GM21515 (cell line): ENCODE results near the gene TRPM7.
"Not testable (repeated sequence)": the region's sequence is repeated elsewhere in the genome, so short reads cannot be mapped to it uniquely, and the experiment has no call there.

Experiments used
- ATAC-seq: cut with Tn5 transposase; IDR thresholded peaks from one replicate; pipeline ENCODE4 v1.9.1; 2021; ENCODE audit not compliant: unreplicated experiment

The TRPM7 gene

GRCh38 chr15:50670115-50670514 is 16.5 kb downstream of the TRPM7 start:
- ATAC-seq = no peak

- ATAC-seq = no peak
These were observed 17.0 kb downstream of the TRPM7 start for GRCh38 chr15:50669611-50670010.

- no peak for ATAC-seq
These were observed 20.7 kb downstream of the TRPM7 start for GRCh38 chr15:50665938-50666337.

GRCh38 chr15:50655555-50655954 is 31.0 kb downstream of the TRPM7 start:
- ATAC-seq = no peak

GRCh38 chr15:50653156-50653743 is 33.3 kb downstream of the TRPM7 start:
- ATAC-seq = no peak

GRCh38 chr15:50652671-50653070 is 33.9 kb downstream of the TRPM7 start:
- no peak for ATAC-seq

- ATAC-seq = no peak
These were observed 45.3 kb downstream of the TRPM7 start for GRCh38 chr15:50641318-50641717.

GRCh38 chr15:50636146-50636545 is 50.5 kb downstream of the TRPM7 start:
- ATAC-seq = no peak

- ATAC-seq = no peak
These were observed 52.9 kb downstream of the TRPM7 start for GRCh38 chr15:50633653-50634052.

GRCh38 chr15:50628421-50628820 is 58.2 kb downstream of the TRPM7 start:
- ATAC-seq = no peak

- no peak for ATAC-seq
These were observed 59.1 kb downstream of the TRPM7 start for GRCh38 chr15:50627351-50628055.

- ATAC-seq = no peak
These were observed 61.9 kb downstream of the TRPM7 start for GRCh38 chr15:50624616-50625168.

GRCh38 chr15:50622361-50622943 is 64.1 kb downstream of the TRPM7 start:
- ATAC-seq = not testable (repeated sequence)

GRCh38 chr15:50616960-50617359 is 69.6 kb downstream of the TRPM7 start:
- ATAC-seq = not testable (repeated sequence)

GRCh38 chr15:50616554-50616953 is 70.0 kb downstream of the TRPM7 start:
- not testable (repeated sequence) for ATAC-seq

- no peak for ATAC-seq
These were observed 73.0 kb downstream of the TRPM7 start for GRCh38 chr15:50613600-50613999.

GRCh38 chr15:50607129-50607528 is 79.5 kb downstream of the TRPM7 start:
- no peak for ATAC-seq

- ATAC-seq = no peak
These were observed 81.1 kb downstream of the TRPM7 start for GRCh38 chr15:50605462-50605861.

GRCh38 chr15:50602028-50602427 is 84.6 kb downstream of the TRPM7 start:
- not testable (repeated sequence) for ATAC-seq

GRCh38 chr15:50594311-50594710 is 92.3 kb downstream of the TRPM7 start:
- no peak for ATAC-seq

- no peak for ATAC-seq
These were observed 92.8 kb downstream of the TRPM7 start for GRCh38 chr15:50593761-50594160.

- ATAC-seq = no peak
These were observed 96.3 kb downstream of the TRPM7 start for GRCh38 chr15:50590288-50590687.
